K562 (cell line): ENCODE results near the gene MIXL1. TPM values are rescaled to one million over a fixed set of nuclear protein-coding genes. Genes with fewer than 3 reads are reported as not detected.
A peak's percentile ranks its signal among the peaks of the same experiment; 100 is the strongest.

Experiments
- ADNP ChIP-seq: fragments of 200-800 bp; sonication (Bioruptor generic); IDR thresholded peaks from 2 replicates; pipeline ENCODE4 v1.6.1; 2016; ENCODE audit warnings: missing genetic modification characterization, missing compliant biosample characterization
- CAMTA2 ChIP-seq: fragments of 250-450 bp; sonication (Bioruptor Pico); conservative IDR thresholded peaks from 2 replicates; pipeline ENCODE4 v1.5.1; 2022
- CHAMP1 ChIP-seq: fragments of 450-650 bp; IDR thresholded peaks from 2 replicates; pipeline ENCODE4 v1.6.1; 2016; ENCODE audit warnings: mild to moderate bottlenecking
- CUX1 ChIP-seq: fragments of 200-800 bp; sonication (Bioruptor generic); IDR thresholded peaks from 2 replicates; pipeline ENCODE4 v1.6.1; 2016; ENCODE audit warnings: missing genetic modification characterization, missing compliant biosample characterization
- FOXA1 ChIP-seq: fragments of 450-650 bp; IDR thresholded peaks from 2 replicates; pipeline ENCODE4 v1.6.1; 2016; ENCODE audit warnings: mild to moderate bottlenecking, borderline replicate concordance
- GATAD2A ChIP-seq: fragments of 450-650 bp; IDR thresholded peaks from 2 replicates; pipeline ENCODE4 v1.6.1; 2017
- HLTF ChIP-seq: fragments of 450-650 bp; IDR thresholded peaks from 2 replicates; pipeline ENCODE4 v1.6.1; 2016
- PHB ChIP-seq: fragments of 250-450 bp; sonication (Bioruptor Pico); IDR thresholded peaks from 2 replicates; pipeline ENCODE4 v1.5.0; 2021
- POLR2A ChIP-seq: fragments of 450-650 bp; conservative IDR thresholded peaks from 2 replicates; pipeline ENCODE4 v1.6.1; 2016
- SMARCE1 ChIP-seq: fragments of 450-650 bp; IDR thresholded peaks from 2 replicates; pipeline ENCODE4 v1.7.1; 2016; ENCODE audit warnings: mild to moderate bottlenecking
- TAL1 ChIP-seq: fragments of 450-650 bp; IDR thresholded peaks from 2 replicates; pipeline ENCODE4 v1.6.1; 2016; ENCODE audit warnings: mild to moderate bottlenecking
- TBL1XR1 ChIP-seq, 2 experiments: IDR thresholded peaks; 2 replicates each; pipeline ENCODE4 v1.6.1; 2012; ENCODE audit warnings: improper control_type of control experiment in 2 of 2, low read length in 2 of 2, mild to moderate bottlenecking in 1 of 2
- USF2 ChIP-seq: sonication (generic); formaldehyde crosslinking; IDR thresholded peaks from 2 replicates; pipeline ENCODE4 v1.5.0; 2020; ENCODE audit warnings: missing genetic modification reagents
- ZNF57 ChIP-seq: fragments of 450-650 bp; formaldehyde crosslinking; IDR thresholded peaks from 2 replicates; pipeline ENCODE4 v1.4.0; 2020; ENCODE audit warnings: mild to moderate bottlenecking, moderate library complexity
- ZNF830 ChIP-seq: fragments of 250-450 bp; sonication (Bioruptor Pico); IDR thresholded peaks from 2 replicates; pipeline ENCODE4 v1.5.0; 2021; ENCODE audit warnings: mild to moderate bottlenecking
- polyA plus RNA-seq, 8 experiments: library from polyadenylated mRNA; depleted of rRNA in 4 of 8; stranded (reverse) in 5 of 8; unstranded in 3 of 8; fragments of >200 nt; fragmentation: Nextera tagmentation in 2 of 8; fragmentation: Illumina TruSeq in 1 of 8; extraction: Ambion mirVana in 2 of 8; extraction: Trizol in 1 of 8; gene quantifications; 2 replicates each; pipeline versions ENCODE4 v1.2.1 to v1.2.3, GENCODE V29; 2011 to 2014; ENCODE audit warnings: inconsistent platforms in 1 of 8, missing spikeins in 1 of 8
- total RNA-seq, 7 experiments: library from RNA; depleted of rRNA in 6 of 7; stranded (reverse); fragments of >200 nt in 6 of 7; fragmentation: Illumina TruSeq in 2 of 7; extraction: Trizol in 2 of 7; gene quantifications; 2 replicates each; pipeline versions ENCODE4 v1.2.1 to v1.2.3, GENCODE V29; 2011 to 2021; ENCODE audit warnings: low replicate concordance in 1 of 7

MIXL1 gene
- total and polyA plus RNA-seq, 9 of the 15 experiments (the other 6 are each of a cell fraction or from before 2014, with no cell fraction given): not detected

- TF ChIP-seq USF2 (CRISPR knock-in tag) (no peak), GATAD2A (no peak), POLR2A (peak; percentile 73), TBL1XR1 (IDR thresholded peaks at IDR 0.05; ENCODE audit: low read length in 2 of 2) (no peak), CAMTA2 (no peak), ZNF57 (CRISPR knock-in tag) (no peak), HLTF (no peak), ZNF830 (no peak), TAL1 (no peak), ADNP (tag) (no peak), PHB (CRISPR knock-in tag) (no peak), CUX1 (no peak), SMARCE1 (no peak), FOXA1 (no peak), CHAMP1 (no peak)
- TF ChIP-seq, all 486 proteins: peak for 5
Measured at GRCh38 chr1:226212545-226212944, 10.9 kb upstream of the MIXL1 start (continued).
